Stimulated activated memory B cell treated with anti-CD40 and anti-IgM and Interleukin-4, amounts not matched to agents 10 μg/mL and 1 μg/mL and 100 μg/mL, for 72 hours (primary cell): ENCODE data around the gene CDH2.

Source experiments
- ATAC-seq: fragments of 150-1000 bp; cut with Tn5 transposase; 2 replicates; pipeline ENCODE4 v1.10.0; 2021
- H3K27ac Mint-ChIP-seq: one replicate; pipeline ENCODE4 v1.8.0; 2022; ENCODE audit warnings: mild to moderate bottlenecking, mixed read lengths
- H3K27me3 Mint-ChIP-seq: one replicate; pipeline ENCODE4 v1.8.0; 2022; ENCODE audit warnings: mixed read lengths
- H3K36me3 Mint-ChIP-seq: one replicate; pipeline ENCODE4 v1.8.0; 2022; ENCODE audit warnings: mixed read lengths
- H3K4me1 Mint-ChIP-seq: one replicate; pipeline ENCODE4 v1.8.0; 2022; ENCODE audit warnings: mixed read lengths
- H3K4me3 Mint-ChIP-seq: one replicate; pipeline ENCODE4 v1.8.0; 2022; ENCODE audit warnings: mild to moderate bottlenecking, moderate library complexity, mixed read lengths
- H3K9me3 Mint-ChIP-seq: one replicate; pipeline ENCODE4 v1.8.0; 2022; ENCODE audit warnings: mixed read lengths

Gene CDH2

GRCh38 chr18:28152754-28153153, 24.2 kb downstream of the CDH2 start:
- peak; percentile 12 for ATAC-seq
- Mint-ChIP-seq H3K36me3 (no peaks in the 10 kb centered on the region), H3K27ac (no peak overlapping the region), H3K27me3 (no peaks in the 10 kb centered on the region), H3K9me3 (peaks cover 7% of the 10 kb centered on the region), H3K4me1 (no peaks in the 10 kb centered on the region), H3K4me3 (no peak overlapping the region)

- Mint-ChIP-seq H3K4me3 (no peak overlapping the region), H3K27me3 (no peaks in the 10 kb centered on the region), H3K9me3 (peaks cover 7% of the 10 kb centered on the region), H3K4me1 (no peaks in the 10 kb centered on the region), H3K27ac (no peak overlapping the region), H3K36me3 (no peaks in the 10 kb centered on the region)
- ATAC-seq, result no peak
Measured at GRCh38 chr18:28152354-28152753, 24.6 kb downstream of the CDH2 start.

DNA sequence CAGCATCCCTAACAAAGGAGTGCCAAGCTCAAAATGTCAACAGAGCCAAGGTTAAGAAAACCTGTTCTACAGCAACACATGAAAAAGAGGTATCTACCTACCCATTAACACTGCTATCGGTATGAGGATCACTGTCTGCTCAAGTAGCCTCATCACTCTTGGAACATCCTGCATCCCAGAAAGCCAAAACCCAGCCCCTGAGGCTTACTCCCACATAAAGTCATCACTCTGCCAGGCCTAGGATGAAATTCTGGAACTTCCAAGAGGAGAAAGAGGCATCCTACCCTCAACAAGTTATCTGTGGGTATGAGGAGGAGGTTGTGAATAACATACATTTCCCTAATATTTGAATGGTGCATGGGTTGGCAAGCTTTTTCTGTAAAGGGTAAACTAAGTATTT, 25.5 kb downstream of the CDH2 start:
- no peak overlapping the region for H3K27ac Mint-ChIP-seq
- peaks cover 7% of the 10 kb centered on the region for H3K9me3 Mint-ChIP-seq
- no peak for ATAC-seq
- no peaks in the 10 kb centered on the region for H3K27me3 Mint-ChIP-seq
- H3K4me3 Mint-ChIP-seq, result no peak overlapping the region
- H3K4me1 Mint-ChIP-seq, result no peaks in the 10 kb centered on the region
- H3K36me3 Mint-ChIP-seq, result no peaks in the 10 kb centered on the region

- Mint-ChIP-seq H3K4me3 (no peak overlapping the region), H3K4me1 (no peaks in the 10 kb centered on the region), H3K9me3 (peaks cover 7% of the 10 kb centered on the region), H3K27me3 (no peaks in the 10 kb centered on the region), H3K36me3 (no peaks in the 10 kb centered on the region), H3K27ac (no peak overlapping the region)
- no peak for ATAC-seq
Measured at GRCh38 chr18:28150925-28151324, 26.0 kb downstream of the CDH2 start.

DNA sequence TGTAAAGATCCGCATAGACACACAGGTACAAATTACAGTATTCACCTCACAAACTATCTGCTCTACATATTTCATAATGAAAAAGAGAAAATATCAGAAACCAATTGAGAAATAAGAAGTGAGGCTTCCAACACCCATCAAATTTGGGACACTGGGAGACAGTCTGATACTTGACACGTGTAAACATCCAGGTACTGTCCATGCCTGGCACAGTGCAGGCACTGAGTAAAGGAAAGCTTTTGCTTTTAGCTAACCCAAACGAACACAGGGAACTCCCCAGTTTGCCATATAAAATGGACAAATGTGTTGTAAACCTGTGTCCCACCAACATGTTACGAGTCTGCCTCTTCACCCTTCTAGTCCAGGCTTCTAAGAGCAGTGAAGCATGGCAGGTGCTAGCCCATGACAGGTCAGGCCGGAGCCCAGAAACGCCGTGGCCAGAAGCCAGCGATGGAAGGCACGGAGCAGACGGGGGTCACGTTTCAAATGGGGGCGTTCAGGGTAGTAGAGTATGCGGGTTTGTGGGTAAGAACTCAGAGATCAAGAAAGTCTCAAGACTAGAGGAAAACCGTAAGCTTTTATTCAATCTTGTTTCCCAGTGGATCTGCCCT, 27.0 kb downstream of the CDH2 start:
- peaks cover 7% of the 10 kb centered on the region for H3K9me3 Mint-ChIP-seq
- H3K36me3 Mint-ChIP-seq, result no peaks in the 10 kb centered on the region
- no peaks in the 10 kb centered on the region for H3K27me3 Mint-ChIP-seq
- H3K4me1 Mint-ChIP-seq, result no peaks in the 10 kb centered on the region
- peak; percentile 20 for ATAC-seq
- H3K4me3 Mint-ChIP-seq, result no peak overlapping the region
- no peak overlapping the region for H3K27ac Mint-ChIP-seq

DNA sequence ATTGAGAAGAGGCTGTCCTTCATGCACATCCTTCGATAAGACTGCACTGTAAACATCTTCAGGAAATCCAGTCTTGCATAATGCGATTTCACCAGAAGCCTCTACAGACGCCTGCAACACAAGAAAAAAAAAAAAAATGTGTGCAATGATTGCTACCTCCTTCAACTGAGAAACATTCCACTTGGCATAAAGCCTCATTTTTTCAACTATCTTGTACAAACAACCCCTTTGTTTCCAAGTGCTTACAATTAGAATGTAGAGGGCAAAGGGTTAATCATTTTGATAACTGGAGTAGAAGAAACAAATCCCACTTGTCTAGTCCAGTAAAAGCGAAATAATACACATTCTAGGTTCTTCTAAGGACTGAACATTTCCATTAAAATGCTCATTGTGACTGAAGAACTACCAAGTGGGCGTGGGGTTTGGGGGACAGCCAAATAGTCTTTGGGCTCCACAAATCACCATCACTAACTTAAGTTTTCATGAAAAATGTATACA, 29.2 kb downstream of the CDH2 start:
- peaks cover 2% of the 10 kb centered on the region for H3K9me3 Mint-ChIP-seq
- no peaks in the 10 kb centered on the region for H3K27me3 Mint-ChIP-seq

GRCh38 chr18:28143725-28144124, 33.2 kb downstream of the CDH2 start:
- Mint-ChIP-seq H3K27me3 (no peaks in the 10 kb centered on the region), H3K9me3 (peaks cover 15% of the 10 kb centered on the region), H3K27ac (no peak overlapping the region), H3K4me1 (no peaks in the 10 kb centered on the region), H3K4me3 (no peak overlapping the region), H3K36me3 (no peaks in the 10 kb centered on the region)
- ATAC-seq, result no peak

More for the DNA sequence above, 29.2 kb downstream of the CDH2 start:
- no peaks in the 10 kb centered on the region for H3K36me3 Mint-ChIP-seq
- no peak for ATAC-seq
- H3K4me1 Mint-ChIP-seq, result no peaks in the 10 kb centered on the region
- no peak overlapping the region for H3K27ac Mint-ChIP-seq
- no peak overlapping the region for H3K4me3 Mint-ChIP-seq

GRCh38 chr18:28138816-28139215, 38.1 kb downstream of the CDH2 start:
- Mint-ChIP-seq H3K27me3 (no peaks in the 10 kb centered on the region), H3K4me1 (no peaks in the 10 kb centered on the region), H3K27ac (no peak overlapping the region), H3K4me3 (no peak overlapping the region), H3K36me3 (no peaks in the 10 kb centered on the region), H3K9me3 (peaks cover 13% of the 10 kb centered on the region)
- ATAC-seq, result no peak

DNA sequence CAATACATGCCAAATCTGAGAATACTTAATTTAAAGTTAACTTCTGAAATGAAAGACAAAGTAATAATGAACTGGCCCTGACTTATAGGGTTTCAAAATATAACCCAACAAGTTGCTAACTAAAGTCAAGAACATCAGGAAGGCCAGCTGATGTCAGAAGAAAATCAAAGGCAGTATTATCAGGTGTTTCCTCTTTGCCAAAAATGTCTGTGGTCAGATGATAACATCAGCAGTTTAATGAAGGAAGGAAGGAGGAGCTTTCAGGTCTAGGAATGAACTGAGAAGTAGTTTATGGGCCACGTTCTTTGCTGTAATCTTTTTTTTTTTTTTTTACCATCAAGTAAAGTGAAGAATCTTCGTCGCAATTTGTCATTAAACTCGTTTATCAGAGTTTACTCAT, 40.9 kb downstream of the CDH2 start:
- H3K27me3 Mint-ChIP-seq, result no peaks in the 10 kb centered on the region
- no peak for ATAC-seq
- no peak overlapping the region for H3K27ac Mint-ChIP-seq
- no peaks in the 10 kb centered on the region for H3K36me3 Mint-ChIP-seq
- no peaks in the 10 kb centered on the region for H3K4me1 Mint-ChIP-seq
- H3K9me3 Mint-ChIP-seq, result peaks cover 12% of the 10 kb centered on the region
- H3K4me3 Mint-ChIP-seq, result no peak overlapping the region

DNA sequence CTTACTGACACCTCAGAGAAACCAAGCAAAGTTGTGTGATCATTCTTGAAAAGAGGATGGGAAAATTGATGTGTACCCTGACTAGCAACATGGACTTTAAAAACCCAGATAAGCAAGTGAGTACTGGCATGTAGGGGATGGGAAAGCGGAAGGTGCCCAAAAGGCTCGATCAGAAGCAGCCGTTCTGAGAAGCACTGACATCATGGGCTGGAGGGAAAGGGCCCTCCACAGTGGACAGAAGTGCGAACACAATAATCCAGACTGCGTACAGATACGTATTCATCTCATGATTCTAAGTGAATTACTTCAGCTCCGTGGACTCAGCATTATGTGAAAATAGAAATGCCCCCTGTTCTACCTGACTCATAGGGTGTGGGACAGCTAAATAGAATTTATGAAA, 42.2 kb downstream of the CDH2 start:
- ATAC-seq, result no peak
- Mint-ChIP-seq H3K4me3 (no peak overlapping the region), H3K27me3 (no peaks in the 10 kb centered on the region), H3K4me1 (no peaks in the 10 kb centered on the region), H3K27ac (no peak overlapping the region), H3K36me3 (no peaks in the 10 kb centered on the region), H3K9me3 (peaks cover 10% of the 10 kb centered on the region)

DNA sequence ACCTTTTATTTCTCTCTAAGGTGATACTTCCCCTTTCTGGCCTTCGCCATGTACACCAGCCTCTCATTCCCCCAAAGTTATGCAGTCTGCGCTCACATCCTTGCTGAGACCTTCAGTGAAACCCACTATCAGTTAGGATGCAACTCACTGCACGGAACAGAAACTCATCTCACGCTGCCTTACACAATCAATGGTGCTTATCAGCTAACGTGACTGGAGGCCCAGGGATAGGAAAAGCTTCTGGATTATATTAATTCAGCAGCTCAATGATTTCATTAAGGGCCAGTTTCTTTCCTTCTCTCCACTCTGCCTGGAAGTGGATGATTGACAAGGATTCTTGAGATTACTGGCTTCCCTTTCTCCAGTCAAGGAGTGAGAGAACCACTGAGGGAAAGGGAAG, 44.8 kb downstream of the CDH2 start:
- Mint-ChIP-seq H3K27ac (no peak overlapping the region), H3K36me3 (no peaks in the 10 kb centered on the region), H3K4me1 (no peaks in the 10 kb centered on the region), H3K27me3 (no peaks in the 10 kb centered on the region), H3K4me3 (no peak overlapping the region), H3K9me3 (peaks cover 4% of the 10 kb centered on the region)
- no peak for ATAC-seq

GRCh38 chr18:28128659-28128980, 48.3 kb downstream of the CDH2 start:
- ATAC-seq, result no peak
- Mint-ChIP-seq H3K4me1 (no peaks in the 10 kb centered on the region), H3K36me3 (no peaks in the 10 kb centered on the region), H3K4me3 (no peak overlapping the region), H3K9me3 (peaks cover 4% of the 10 kb centered on the region), H3K27me3 (no peaks in the 10 kb centered on the region), H3K27ac (no peak overlapping the region)

DNA sequence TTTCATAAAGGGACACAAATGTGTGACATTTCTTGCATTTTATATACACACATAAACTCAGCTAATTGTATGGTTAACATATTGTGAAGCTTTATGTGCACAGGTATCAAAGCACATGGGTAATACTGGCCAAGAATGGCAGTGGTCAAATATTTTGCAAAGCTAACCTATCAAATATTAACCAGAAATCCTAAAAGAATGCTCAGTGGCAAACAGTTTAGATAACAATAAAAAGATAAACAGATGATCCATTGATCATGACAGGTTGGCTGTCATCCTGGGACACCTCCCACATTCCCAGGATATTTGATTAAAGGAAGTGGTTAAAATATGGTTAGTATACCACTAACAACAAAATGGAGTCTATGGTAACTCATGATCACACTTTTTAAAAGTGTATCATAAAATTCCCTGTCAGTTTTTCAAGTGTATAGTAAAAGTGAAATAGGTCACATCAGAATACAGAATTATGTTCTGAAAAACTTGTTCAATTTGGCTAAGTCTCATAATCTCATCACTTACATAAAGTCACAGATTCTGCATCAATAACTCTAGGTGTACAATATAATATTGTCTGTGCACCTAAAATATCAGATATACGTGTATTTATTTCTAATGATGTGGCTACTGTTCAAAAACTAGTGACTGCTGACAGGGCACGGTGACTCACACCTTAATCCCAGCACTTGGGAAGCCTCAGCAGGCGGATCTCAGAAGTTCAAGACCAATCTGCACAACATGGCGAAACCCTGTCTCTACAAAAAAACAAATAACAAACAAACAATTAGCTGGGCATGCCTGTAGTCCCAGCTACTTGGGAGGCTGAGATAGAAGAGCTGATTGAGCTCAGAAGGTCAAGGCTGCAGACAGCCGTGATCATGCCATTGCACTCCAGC, 48.9 kb downstream of the CDH2 start:
- Mint-ChIP-seq H3K27ac (no peak overlapping the region), H3K36me3 (no peaks in the 10 kb centered on the region), H3K27me3 (no peaks in the 10 kb centered on the region), H3K9me3 (peaks cover 4% of the 10 kb centered on the region), H3K4me1 (no peaks in the 10 kb centered on the region), H3K4me3 (no peak overlapping the region)
- no peak for ATAC-seq

GRCh38 chr18:28127228-28127627, 49.7 kb downstream of the CDH2 start:
- ATAC-seq, result no peak
- no peaks in the 10 kb centered on the region for H3K36me3 Mint-ChIP-seq
- H3K4me3 Mint-ChIP-seq, result no peak overlapping the region
- H3K9me3 Mint-ChIP-seq, result peaks cover 4% of the 10 kb centered on the region
- no peaks in the 10 kb centered on the region for H3K27me3 Mint-ChIP-seq
- no peaks in the 10 kb centered on the region for H3K4me1 Mint-ChIP-seq
- H3K27ac Mint-ChIP-seq, result no peak overlapping the region

DNA sequence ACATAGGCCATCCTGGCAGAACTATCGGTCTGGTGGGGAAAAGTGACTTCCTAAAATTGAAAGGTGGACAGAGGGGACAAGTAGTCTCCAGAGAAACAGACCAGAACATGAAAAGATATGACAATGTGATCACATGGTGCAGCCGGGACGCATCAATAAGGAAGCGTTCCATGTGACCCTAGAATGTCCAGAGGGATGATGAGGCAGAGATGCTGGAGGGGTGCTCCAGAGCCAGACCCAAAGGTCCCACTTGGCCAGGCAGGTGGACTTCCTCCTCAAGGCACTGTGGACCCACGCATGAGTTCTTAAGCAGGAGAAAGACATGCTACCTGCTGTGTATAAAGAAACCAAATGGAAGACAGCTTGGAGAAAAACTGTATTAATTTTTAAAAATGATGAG, 50.2 kb downstream of the CDH2 start:
- Mint-ChIP-seq H3K4me1 (no peaks in the 10 kb centered on the region), H3K27ac (no peak overlapping the region), H3K27me3 (no peaks in the 10 kb centered on the region), H3K9me3 (peaks cover under 1% of the 10 kb centered on the region), H3K36me3 (no peaks in the 10 kb centered on the region), H3K4me3 (no peak overlapping the region)
- no peak for ATAC-seq

- H3K27ac Mint-ChIP-seq, result no peak overlapping the region
- no peaks in the 10 kb centered on the region for H3K4me1 Mint-ChIP-seq
- H3K4me3 Mint-ChIP-seq, result no peak overlapping the region
- ATAC-seq, result no peak
- H3K27me3 Mint-ChIP-seq, result no peaks in the 10 kb centered on the region
- H3K9me3 Mint-ChIP-seq, result peaks cover 4% of the 10 kb centered on the region
- H3K36me3 Mint-ChIP-seq, result no peaks in the 10 kb centered on the region
Measured at GRCh38 chr18:28125051-28125450, 51.9 kb downstream of the CDH2 start.
